ENCODE results near the gene ANTKMT. TPM values are rescaled to one million over a fixed set of nuclear protein-coding genes. Genes with fewer than 3 reads are reported as not detected.

ANTKMT gene
- total and polyA plus RNA-seq, 10 donors = 28.6 to 77.2 (median 38.7) TPM

- no peak for TF ChIP-seq POLR2A (IDR thresholded peaks at IDR 0.05)
- peak in 1 of 3 donors; percentile 68 for TF ChIP-seq POLR2AphosphoS5 (IDR thresholded peaks at IDR 0.05)
- no peak for TF ChIP-seq CTCF (IDR thresholded peaks at IDR 0.05 in 8 of 11, conservative IDR thresholded peaks at IDR 0.05 in 3 of 11)
- peaks cover 14 to 61% (median 39%) of the 10 kb centered on the region in 6 donors for H3K4me1 ChIP-seq
- intact Hi-C loops (cut with DNase I; ENCODE audit: low total_unique reads) = no loop called here
- no peaks in the 10 kb centered on the region for H3K9me3 ChIP-seq
- H3K27ac ChIP-seq = peak within 1 kb of the TSS in 4 of 8 donors; percentile 42 to 61 (median 52)
- peaks cover 0 to 45% (median 36%) of the 10 kb centered on the region in 6 donors for H3K36me3 ChIP-seq
- peak within 1 kb of the TSS in 5 of 8 donors; percentile 9 to 59 (median 19) for H3K4me3 ChIP-seq
- no peak for DNase-seq
- H3K27me3 ChIP-seq (replicated peaks in 1 of 7) = peaks cover 0 to 39% (median 15%) of the 10 kb centered on the region in 7 donors
- WGBS, 5 donors = 7 to 20% (median 10%) methylated on average over 17 to 73 of the region's 73 CpGs
These were observed 45.7 kb upstream of the ANTKMT start, which contains the start of gene RHBDL1 for GRCh38 chr16:674968-675883. TSS of gene RHBDL1 (plus strand) at chr16:675671. CDS start at chr16:675791, 120 bp downstream.

GRCh38 chr16:675884-676564 lies 44.9 kb upstream of the ANTKMT start:
- WGBS, 5 donors = 42 to 64% (median 54%) methylated on average over 6 to 25 of the region's 25 CpGs
- TF ChIP-seq CTCF (IDR thresholded peaks at IDR 0.05 in 8 of 11, conservative IDR thresholded peaks at IDR 0.05 in 3 of 11) (no peak), POLR2AphosphoS5 (IDR thresholded peaks at IDR 0.05) (peak in 1 of 3 donors; percentile 36)
- Histone ChIP-seq H3K9me3 (no peaks in the 10 kb centered on the region), H3K4me1 (peaks cover 18 to 64% (median 44%) of the 10 kb centered on the region in 6 donors), H3K36me3 (peaks cover 0 to 37% (median 28%) of the 10 kb centered on the region in 6 donors), H3K27ac (no peak overlapping the region), H3K27me3 (replicated peaks in 1 of 7) (peaks cover 0 to 39% (median 15%) of the 10 kb centered on the region in 7 donors), H3K4me3 (peak overlapping the region in 4 of 8 donors; percentile 12 to 59 (median 23))
- intact Hi-C loops (cut with DNase I; ENCODE audit: low total_unique reads) = no loop called here
- no peak for DNase-seq

- Histone ChIP-seq H3K4me3 (no peak overlapping the region), H3K9me3 (no peaks in the 10 kb centered on the region), H3K4me1 (peaks cover 23 to 69% (median 49%) of the 10 kb centered on the region in 6 donors), H3K27me3 (replicated peaks in 1 of 7) (peaks cover 0 to 39% (median 15%) of the 10 kb centered on the region in 7 donors), H3K36me3 (peaks cover 0 to 36% (median 25%) of the 10 kb centered on the region in 6 donors), H3K27ac (no peak overlapping the region)
- intact Hi-C loops (cut with DNase I; ENCODE audit: low total_unique reads) = no loop called here
- no peak for DNase-seq
- WGBS, 5 donors = 86 to 95% (median 92%) methylated on average over 15 to 21 of the region's 21 CpGs
- peak in 1 of 3 donors; percentile 6 for TF ChIP-seq POLR2AphosphoS5 (IDR thresholded peaks at IDR 0.05)
- no peak for TF ChIP-seq CTCF (IDR thresholded peaks at IDR 0.05 in 8 of 11, conservative IDR thresholded peaks at IDR 0.05 in 3 of 11)
These were observed 44.4 kb upstream of the ANTKMT start for GRCh38 chr16:676565-676902.
